NCI-H1417 treated with DMSO at 0.1 percent for 48 hours (cell line): Measurements from ENCODE around the gene KDM1B.
"Not testable (repeated sequence)": the region's sequence is repeated elsewhere in the genome, so short reads cannot be mapped to it uniquely, and the experiment has no call there.

ENCODE experiments used
- DNase-seq: peaks from one replicate; lab custom pipeline; 2025; lab: John Stamatoyannopoulos, UW

The KDM1B gene

GRCh38 chr6:18231856-18232255, 76.6 kb downstream of the KDM1B start:
- not testable (repeated sequence) for DNase-seq

GRCh38 chr6:18233770-18234169, 78.5 kb downstream of the KDM1B start:
- not testable (repeated sequence) for DNase-seq

- DNase-seq, result no peak
Observed at GRCh38 chr6:18234564-18234963, 79.3 kb downstream of the KDM1B start.

- DNase-seq, result no peak
Observed at GRCh38 chr6:18235524-18235923, 80.3 kb downstream of the KDM1B start.

GRCh38 chr6:18237167-18237566, 81.9 kb downstream of the KDM1B start:
- DNase-seq, result no peak

- no peak for DNase-seq
Observed at GRCh38 chr6:18240230-18240629, 85.0 kb downstream of the KDM1B start.

GRCh38 chr6:18241208-18242038, 86.2 kb downstream of the KDM1B start:
- DNase-seq, result no peak

GRCh38 chr6:18242062-18242851, 87.0 kb downstream of the KDM1B start:
- no peak for DNase-seq

GRCh38 chr6:18243302-18243893, 88.2 kb downstream of the KDM1B start:
- DNase-seq, result no peak

- DNase-seq, result no peak
Observed at GRCh38 chr6:18244251-18244650, 89.0 kb downstream of the KDM1B start.

GRCh38 chr6:18245079-18245478, 89.9 kb downstream of the KDM1B start:
- DNase-seq, result no peak

GRCh38 chr6:18245642-18246041, 90.4 kb downstream of the KDM1B start:
- no peak for DNase-seq

- DNase-seq, result no peak
Observed at GRCh38 chr6:18246205-18246604, 91.0 kb downstream of the KDM1B start.

- no peak for DNase-seq
Observed at GRCh38 chr6:18247002-18247401, 91.8 kb downstream of the KDM1B start.

GRCh38 chr6:18248698-18249097, 93.5 kb downstream of the KDM1B start:
- DNase-seq, result no peak

- no peak for DNase-seq
Observed at GRCh38 chr6:18249271-18249670, 94.0 kb downstream of the KDM1B start.

GRCh38 chr6:18253635-18254034, 98.4 kb downstream of the KDM1B start:
- DNase-seq, result no peak

- no peak for DNase-seq
Observed at GRCh38 chr6:18254793-18255192, 99.6 kb downstream of the KDM1B start.

- no peak for DNase-seq
Observed at GRCh38 chr6:18259675-18260447, 104.6 kb downstream of the KDM1B start.

GRCh38 chr6:18260448-18261106, 105.4 kb downstream of the KDM1B start:
- no peak for DNase-seq

- DNase-seq, result no peak
Observed at GRCh38 chr6:18261877-18262276, 106.7 kb downstream of the KDM1B start.
